Glutamatergic neuron (in vitro differentiated cells): ENCODE measurements around the gene CCSER2. TPM values are rescaled to one million over a fixed set of nuclear protein-coding genes. Genes with fewer than 3 reads are reported as not detected.
"Not testable (repeated sequence)": the region's sequence is repeated elsewhere in the genome, so short reads cannot be mapped to it uniquely, and the experiment has no call there.

Source experiments
- DNase-seq: peaks from one replicate; pipeline ENCODE4 v3.0.0; 2022
- H3K27ac Mint-ChIP-seq: one replicate; pipeline ENCODE4 v1.8.0; 2020; ENCODE audit warnings: mild to moderate bottlenecking, mixed read lengths, inconsistent platforms; ENCODE audit not compliant: unreplicated experiment
- H3K27me3 Mint-ChIP-seq: one replicate; pipeline ENCODE4 v1.8.0; 2020; ENCODE audit warnings: mild to moderate bottlenecking, moderate library complexity, mixed read lengths, inconsistent platforms; ENCODE audit not compliant: unreplicated experiment
- H3K36me3 Mint-ChIP-seq: one replicate; pipeline ENCODE4 v1.8.0; 2020; ENCODE audit warnings: mild to moderate bottlenecking, mixed read lengths, inconsistent platforms; ENCODE audit not compliant: unreplicated experiment
- H3K4me1 Mint-ChIP-seq: one replicate; pipeline ENCODE4 v1.8.0; 2020; ENCODE audit warnings: mild to moderate bottlenecking, low read depth, mixed read lengths, inconsistent platforms; ENCODE audit not compliant: unreplicated experiment
- H3K4me3 Mint-ChIP-seq: one replicate; pipeline ENCODE4 v1.8.0; 2020; ENCODE audit warnings: mild to moderate bottlenecking, mixed read lengths, inconsistent platforms; ENCODE audit not compliant: unreplicated experiment
- H3K9me3 Mint-ChIP-seq: one replicate; pipeline ENCODE4 v1.8.0; 2020; ENCODE audit warnings: mild to moderate bottlenecking, moderate library complexity, mixed read lengths, inconsistent platforms; ENCODE audit not compliant: unreplicated experiment
- CTCF ChIP-seq: fragments of 200-600 bp; sonication (generic); IDR thresholded peaks from one replicate; pipeline ENCODE4 v1.5.0; 2021; ENCODE audit not compliant: partially characterized antibody, unreplicated experiment
- total RNA-seq: library from RNA; stranded (reverse); fragmentation: NEBNext Ultra II Directional; extraction: Animal tissue kit (Norgen Biotek cat#: 25700); gene quantifications from one replicate; pipeline ENCODE4 v1.2.1, GENCODE V29; 2021; ENCODE audit not compliant: unreplicated experiment

Gene CCSER2
- total RNA-seq, 1 donor from 2014 or later = 168 TPM

GRCh38 chr10:84344526-84344925 lies 16.1 kb downstream of the CCSER2 start:
- no peak for TF ChIP-seq CTCF
- peaks cover 2% of the 10 kb centered on the region for H3K27me3 Mint-ChIP-seq
- no peak for DNase-seq
- no peak overlapping the region for H3K4me3 Mint-ChIP-seq
- H3K36me3 Mint-ChIP-seq = peaks cover 5% of the 10 kb centered on the region
- peaks cover 8% of the 10 kb centered on the region for H3K9me3 Mint-ChIP-seq
- H3K27ac Mint-ChIP-seq = peak overlapping the region; percentile 19
- peaks cover 23% of the 10 kb centered on the region for H3K4me1 Mint-ChIP-seq

- not testable (repeated sequence) for H3K36me3 Mint-ChIP-seq
- peaks cover 10% of the 10 kb centered on the region for H3K9me3 Mint-ChIP-seq
These were observed 19.2 kb downstream of the CCSER2 start for GRCh38 chr10:84347575-84348002.

GRCh38 chr10:84348447-84348846 lies 20.1 kb downstream of the CCSER2 start:
- H3K27me3 Mint-ChIP-seq = no peaks in the 10 kb centered on the region
- H3K36me3 Mint-ChIP-seq = peaks cover 5% of the 10 kb centered on the region
- TF ChIP-seq CTCF = no peak
- no peak for DNase-seq
- no peak overlapping the region for H3K4me3 Mint-ChIP-seq
- H3K9me3 Mint-ChIP-seq = peaks cover 10% of the 10 kb centered on the region
- no peak overlapping the region for H3K27ac Mint-ChIP-seq
- peaks cover 17% of the 10 kb centered on the region for H3K4me1 Mint-ChIP-seq

More at GRCh38 chr10:84347575-84348002, 19.2 kb downstream of the CCSER2 start:
- peaks cover 19% of the 10 kb centered on the region for H3K4me1 Mint-ChIP-seq
- not testable (repeated sequence) for H3K27me3 Mint-ChIP-seq, H3K4me3 Mint-ChIP-seq, H3K27ac Mint-ChIP-seq, DNase-seq

- peaks cover 5% of the 10 kb centered on the region for H3K36me3 Mint-ChIP-seq
- H3K4me1 Mint-ChIP-seq = peaks cover 13% of the 10 kb centered on the region
- H3K9me3 Mint-ChIP-seq = peaks cover 10% of the 10 kb centered on the region
- TF ChIP-seq CTCF = no peak
- H3K27me3 Mint-ChIP-seq = no peaks in the 10 kb centered on the region
- no peak overlapping the region for H3K4me3 Mint-ChIP-seq
- DNase-seq = no peak
- H3K27ac Mint-ChIP-seq = no peak overlapping the region
These were observed 20.5 kb downstream of the CCSER2 start for GRCh38 chr10:84348860-84349259.

GRCh38 chr10:84352251-84352842 lies 24.0 kb downstream of the CCSER2 start:
- H3K9me3 Mint-ChIP-seq = peaks cover 7% of the 10 kb centered on the region
- no peak overlapping the region for H3K4me3 Mint-ChIP-seq
- H3K27ac Mint-ChIP-seq = no peak overlapping the region
- no peaks in the 10 kb centered on the region for H3K27me3 Mint-ChIP-seq
- H3K36me3 Mint-ChIP-seq = no peaks in the 10 kb centered on the region
- H3K4me1 Mint-ChIP-seq = peaks cover 8% of the 10 kb centered on the region
- TF ChIP-seq CTCF = peak; percentile 53
- peak; percentile 56 for DNase-seq
